Measurements from ENCODE around the gene CORIN.
"Not testable (repeated sequence)": the region's sequence is repeated elsewhere in the genome, so short reads cannot be mapped to it uniquely, and the experiment has no call there.

CORIN gene

DNA sequence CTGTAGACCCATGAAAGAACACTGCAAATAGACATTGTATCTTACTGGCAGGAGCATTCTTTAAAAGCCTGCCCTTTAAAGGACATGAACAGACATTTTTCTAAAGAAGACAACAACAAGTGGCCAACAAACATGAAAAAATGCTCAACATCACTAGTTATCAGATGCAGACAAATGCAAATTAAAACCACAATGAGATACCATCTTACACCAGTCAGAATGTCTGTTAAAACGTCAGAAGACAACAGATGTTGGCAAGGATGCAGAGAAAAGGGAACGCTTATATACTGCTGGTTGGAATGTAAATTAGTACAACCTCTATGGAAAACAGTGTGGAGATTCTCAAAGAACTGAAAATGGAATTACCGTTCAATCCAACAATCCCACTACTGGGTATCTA, 275.6 kb downstream of the CORIN start:
- no peak for DNase-seq (ENCODE audit: low spot score)

DNA sequence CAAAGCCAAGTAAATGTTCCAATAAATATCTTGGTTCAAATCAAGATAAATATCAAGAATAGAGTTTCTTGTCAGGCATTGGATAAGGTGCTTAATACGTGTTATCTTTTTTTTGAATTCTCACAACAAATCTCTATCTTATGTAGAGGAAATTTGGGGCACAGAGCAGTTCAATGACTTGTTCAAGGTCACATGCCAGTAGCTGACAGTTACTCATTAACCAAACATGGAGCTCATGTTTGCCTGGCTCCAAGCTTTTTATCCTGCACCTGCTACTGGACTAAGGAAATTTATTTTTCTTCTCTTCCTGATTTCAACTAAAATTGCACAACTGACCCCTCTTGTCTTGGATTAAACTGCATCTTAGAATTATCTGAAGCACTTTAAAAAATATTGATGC, 276.5 kb downstream of the CORIN start:
- peak; percentile 37 for DNase-seq (ENCODE audit: low spot score)

DNA sequence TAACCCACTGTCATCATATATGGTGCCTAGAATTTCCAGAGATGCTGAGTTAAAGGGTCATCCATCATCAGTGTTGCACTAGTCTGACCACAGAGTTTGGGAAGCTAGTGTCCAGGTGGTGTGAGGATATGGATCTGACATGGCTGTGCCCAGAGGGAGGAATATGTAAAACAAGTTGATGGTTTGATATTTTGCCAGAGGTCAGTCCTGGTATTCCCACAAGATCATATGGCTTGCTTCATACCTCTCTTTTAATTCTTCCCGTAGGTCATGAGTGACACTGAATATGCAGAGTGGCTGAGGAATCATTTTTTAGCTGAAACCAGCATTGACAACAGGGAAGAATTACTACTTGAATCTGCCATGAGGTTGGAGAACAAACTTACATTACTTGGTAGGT, 277.2 kb downstream of the CORIN start:
- DNase-seq (ENCODE audit: low spot score): no peak

DNA sequence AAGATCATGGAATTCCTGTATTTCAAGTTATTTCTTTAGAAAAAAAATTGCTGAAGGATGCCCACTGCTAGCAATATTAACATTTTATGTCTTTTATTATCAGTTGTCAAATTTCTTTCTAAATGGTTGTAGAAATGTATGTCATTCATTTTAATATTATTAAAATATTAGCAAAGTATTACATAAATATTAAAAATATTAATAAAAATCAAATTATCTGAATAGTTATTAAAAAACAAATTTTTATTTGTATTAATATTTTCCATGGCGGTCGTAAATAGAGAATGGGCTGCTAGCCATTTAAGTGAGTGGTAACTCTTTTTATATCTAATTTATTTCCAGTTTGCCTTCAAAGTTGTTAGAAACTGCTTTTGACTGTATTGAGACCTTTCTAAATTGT, 280.6 kb downstream of the CORIN start:
- DNase-seq (ENCODE audit: low spot score): no peak

DNA sequence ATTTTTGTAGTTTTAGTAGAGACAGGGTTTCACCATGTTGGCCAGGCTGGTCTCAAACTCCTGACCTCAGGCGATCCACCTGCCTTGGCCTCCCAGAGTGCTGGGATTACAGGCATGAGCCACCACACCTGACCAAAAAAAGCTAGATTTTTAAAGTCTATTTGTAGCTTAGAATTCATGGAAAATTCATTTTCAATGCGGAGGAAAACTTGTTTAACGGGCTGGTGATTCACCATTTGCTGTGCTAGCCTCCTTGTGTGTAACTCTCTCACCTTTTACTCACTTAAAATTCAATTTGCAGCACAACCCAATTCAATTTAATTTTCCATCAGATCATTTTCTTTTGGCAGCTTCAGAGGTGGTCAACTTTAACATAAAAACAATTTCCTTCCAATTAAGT, 281.9 kb downstream of the CORIN start:
- not testable (repeated sequence) for DNase-seq (ENCODE audit: low spot score)

DNA sequence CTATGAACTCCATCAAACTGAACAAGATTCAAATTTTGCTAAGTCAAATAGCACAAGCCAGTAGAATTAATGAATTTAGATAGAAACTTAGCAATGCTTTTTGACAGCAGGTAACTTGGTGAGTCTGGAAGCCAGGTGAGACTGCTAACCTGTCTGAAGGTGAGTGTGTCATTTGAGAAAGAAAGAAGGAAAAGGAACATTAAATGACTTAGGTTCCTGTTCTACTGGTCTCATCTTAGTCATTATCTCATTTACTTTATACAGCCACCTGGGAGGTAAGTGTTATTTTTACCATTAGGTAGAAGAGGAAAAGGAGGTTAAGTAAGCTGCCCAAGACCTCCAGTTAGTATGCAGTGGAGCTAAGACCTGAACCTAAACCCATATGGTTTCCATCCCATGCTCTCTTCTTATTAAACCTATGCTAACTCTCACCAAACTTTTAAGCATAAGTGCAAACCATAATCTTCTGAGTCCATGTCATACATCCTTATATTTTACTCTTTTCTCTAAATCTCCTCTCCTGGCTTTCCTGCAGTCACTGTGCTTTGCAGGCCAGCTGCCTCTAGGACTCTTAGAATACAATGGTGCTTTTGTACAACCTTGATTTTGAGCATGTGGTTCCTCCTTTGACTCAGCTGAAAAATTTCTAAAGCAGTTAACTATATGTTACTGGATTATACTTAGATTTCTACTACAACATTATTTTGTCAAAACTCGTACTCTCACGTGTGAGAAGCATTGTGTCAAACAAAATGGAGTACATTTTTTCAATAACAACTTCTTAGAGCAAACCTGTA, 284.3 kb downstream of the CORIN start:
- no peak for DNase-seq (ENCODE audit: low spot score)

DNA sequence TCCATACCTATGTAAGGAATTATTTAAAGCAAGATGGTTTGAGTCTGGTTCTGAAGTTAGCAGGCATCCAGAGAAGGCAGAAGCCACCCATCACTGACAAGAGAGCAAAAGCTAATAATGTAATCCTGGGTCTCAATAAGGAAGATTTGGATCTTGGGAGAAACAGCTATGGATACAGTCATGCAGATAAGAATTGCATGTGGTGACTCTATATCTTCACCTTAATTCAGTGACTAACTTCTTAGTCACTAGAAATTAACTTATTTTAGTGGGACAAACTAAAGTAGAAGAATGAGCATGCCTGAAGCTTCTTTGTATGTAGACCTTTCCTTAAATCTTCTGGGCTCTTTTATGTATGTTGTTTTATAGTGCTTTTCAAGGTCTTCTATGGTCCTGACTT, 286.2 kb downstream of the CORIN start:
- no peak for DNase-seq (ENCODE audit: low spot score)

DNA sequence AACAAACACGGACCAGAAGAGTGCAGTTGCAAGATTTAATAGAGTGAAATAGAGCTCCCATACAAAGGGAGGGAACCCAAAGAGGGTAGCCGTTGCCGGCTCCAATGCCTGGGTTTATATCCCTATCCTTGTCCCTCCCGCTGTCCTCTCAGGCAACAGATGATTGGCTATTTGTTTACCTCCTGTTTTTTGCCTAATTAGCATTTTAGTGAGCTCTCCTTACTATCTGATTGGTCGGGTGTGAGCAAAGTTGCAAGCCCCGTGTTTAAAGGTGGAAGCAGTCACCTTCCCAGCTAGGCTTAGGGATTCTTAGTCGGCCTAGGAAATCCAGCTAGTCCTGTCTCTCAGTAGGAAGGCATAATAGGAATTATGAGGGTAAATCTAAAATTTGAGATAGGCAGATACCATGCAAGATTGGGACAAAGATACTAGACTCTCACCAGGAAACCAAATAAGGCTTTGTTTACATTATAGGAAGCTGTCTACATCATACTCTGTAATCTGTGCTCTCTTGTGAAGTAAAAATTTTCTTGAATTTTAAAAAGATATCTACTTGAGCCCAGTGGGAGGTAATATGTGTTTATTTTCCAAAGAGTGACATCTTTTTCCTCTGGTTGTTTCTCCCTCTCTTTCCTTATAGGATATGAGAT, 286.8 kb downstream of the CORIN start:
- no peak for DNase-seq (ENCODE audit: low spot score)

DNA sequence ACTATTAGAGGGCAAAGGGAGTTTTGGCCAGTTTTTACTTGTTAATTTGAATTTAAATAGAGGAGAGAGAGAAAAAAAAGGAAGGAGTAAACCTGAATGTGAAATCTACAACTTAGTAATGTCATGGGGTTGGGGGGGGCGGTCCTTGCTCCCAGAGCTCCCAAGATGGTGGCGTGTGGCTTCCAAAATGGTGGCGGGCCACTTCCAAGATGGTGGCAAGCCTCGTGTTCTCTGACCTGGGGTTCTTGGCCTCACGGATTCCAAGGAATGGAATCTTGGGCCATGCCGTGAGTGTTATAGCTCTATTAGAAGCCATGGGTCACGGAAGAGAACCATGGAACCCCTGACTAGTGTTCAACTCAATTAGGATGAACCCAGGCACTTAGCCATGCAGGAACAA, 287.5 kb downstream of the CORIN start:
- not testable (repeated sequence) for DNase-seq (ENCODE audit: low spot score)
